Fibroblast of the aortic adventitia (primary cell): ENCODE measurements around the gene HFE. TPM values are rescaled to one million over a fixed set of nuclear protein-coding genes. Genes with fewer than 3 reads are reported as not detected.

ENCODE experiments used
- DNase-seq: peaks from one replicate; pipeline ENCODE4 v3.0.0-alpha.2; 2010; ENCODE audit warnings: low read depth
- H3K4me3 ChIP-seq: 2 replicates; pipeline ENCODE4 v1.5.1; 2011; ENCODE audit warnings: low read depth, mild to moderate bottlenecking, control low read depth, low read length, moderate library complexity
- CTCF ChIP-seq: IDR thresholded peaks from 2 replicates; pipeline ENCODE4 v1.5.1; 2011; ENCODE audit warnings: mild to moderate bottlenecking, low read length, control low read depth, inconsistent platforms; ENCODE audit not compliant: insufficient read depth
- total RNA-seq: library from RNA; depleted of rRNA; stranded (reverse); fragments of >200 nt; gene quantifications from 2 replicates; pipeline ENCODE4 v1.2.3, GENCODE V29; 2012; ENCODE audit warnings: low replicate concordance

Gene HFE
- total RNA-seq, 1 donor = 9.0 TPM

GRCh38 chr6:26126394-26127235, 39.4 kb downstream of the HFE start:
- H3K4me3 ChIP-seq = peak overlapping the region; percentile 94
- DNase-seq = no peak
- no peak for TF ChIP-seq CTCF

- no peak for TF ChIP-seq CTCF
- peak overlapping the region; percentile 1 for H3K4me3 ChIP-seq
- no peak for DNase-seq
Observed at GRCh38 chr6:26128013-26128771, 41.0 kb downstream of the HFE start.

GRCh38 chr6:26129656-26130055, 42.4 kb downstream of the HFE start:
- DNase-seq = no peak
- H3K4me3 ChIP-seq = no peak overlapping the region
- no peak for TF ChIP-seq CTCF

GRCh38 chr6:26130581-26131249, 43.5 kb downstream of the HFE start:
- H3K4me3 ChIP-seq = no peak overlapping the region
- TF ChIP-seq CTCF = no peak
- DNase-seq = no peak

GRCh38 chr6:26131618-26132017, 44.4 kb downstream of the HFE start:
- no peak for DNase-seq
- no peak for TF ChIP-seq CTCF
- no peak overlapping the region for H3K4me3 ChIP-seq

- no peak for TF ChIP-seq CTCF
- no peak overlapping the region for H3K4me3 ChIP-seq
- no peak for DNase-seq
Observed at GRCh38 chr6:26133730-26134129, 46.5 kb downstream of the HFE start.
